ENCODE measurements around the gene PARP1.
"Not testable (repeated sequence)": the region's sequence is repeated elsewhere in the genome, so short reads cannot be mapped to it uniquely, and the experiment has no call there.

Gene PARP1

GRCh38 chr1:226407497-226408284, at the start of gene PARP1:
TSS of gene PARP1 (minus strand) at chr1:226408093. CDS start at chr1:226407929, 164 bp downstream.
- peak; percentile 80 for DNase-seq (ENCODE audit: low spot score)

- DNase-seq (ENCODE audit: low spot score), result no peak
These were observed 49.4 kb upstream of the PARP1 start for GRCh38 chr1:226457307-226457712.

- DNase-seq (ENCODE audit: low spot score), result no peak
These were observed 48.0 kb upstream of the PARP1 start for GRCh38 chr1:226455843-226456242.

GRCh38 chr1:226454349-226454748, 46.5 kb upstream of the PARP1 start:
- no peak for DNase-seq (ENCODE audit: low spot score)

GRCh38 chr1:226453015-226453704, 45.3 kb upstream of the PARP1 start:
- no peak for DNase-seq (ENCODE audit: low spot score)

GRCh38 chr1:226450688-226451087, 42.8 kb upstream of the PARP1 start:
- DNase-seq (ENCODE audit: low spot score), result no peak

GRCh38 chr1:226449823-226450222, 41.9 kb upstream of the PARP1 start:
- DNase-seq (ENCODE audit: low spot score), result no peak

- DNase-seq (ENCODE audit: low spot score), result no peak
These were observed 40.2 kb upstream of the PARP1 start for GRCh38 chr1:226447932-226448665.

GRCh38 chr1:226446094-226446493, 38.2 kb upstream of the PARP1 start:
- DNase-seq (ENCODE audit: low spot score), result no peak

GRCh38 chr1:226444901-226445300, 37.0 kb upstream of the PARP1 start:
- peak; percentile 90 for DNase-seq (ENCODE audit: low spot score)

- no peak for DNase-seq (ENCODE audit: low spot score)
These were observed 35.5 kb upstream of the PARP1 start for GRCh38 chr1:226443439-226443838.

- no peak for DNase-seq (ENCODE audit: low spot score)
These were observed 35.1 kb upstream of the PARP1 start for GRCh38 chr1:226443033-226443432.

GRCh38 chr1:226441629-226442028, 33.7 kb upstream of the PARP1 start:
- DNase-seq (ENCODE audit: low spot score), result no peak

- no peak for DNase-seq (ENCODE audit: low spot score)
These were observed 32.6 kb upstream of the PARP1 start for GRCh38 chr1:226440512-226440911.

GRCh38 chr1:226438007-226438406, 30.1 kb upstream of the PARP1 start:
- DNase-seq (ENCODE audit: low spot score), result no peak

- peak; percentile 87 for DNase-seq (ENCODE audit: low spot score)
These were observed 29.1 kb upstream of the PARP1 start for GRCh38 chr1:226436855-226437491.

GRCh38 chr1:226436472-226436854, 28.6 kb upstream of the PARP1 start:
- no peak for DNase-seq (ENCODE audit: low spot score)

GRCh38 chr1:226433341-226433720, 25.4 kb upstream of the PARP1 start:
- no peak for DNase-seq (ENCODE audit: low spot score)

- no peak for DNase-seq (ENCODE audit: low spot score)
These were observed 24.9 kb upstream of the PARP1 start for GRCh38 chr1:226432586-226433340.

- not testable (repeated sequence) for DNase-seq (ENCODE audit: low spot score)
These were observed 24.0 kb upstream of the PARP1 start for GRCh38 chr1:226431898-226432297.

- no peak for DNase-seq (ENCODE audit: low spot score)
These were observed 22.2 kb upstream of the PARP1 start for GRCh38 chr1:226429858-226430715.
